HG02623 (cell line): ENCODE results near the gene KCNAB1.

ENCODE experiments used
- ATAC-seq: cut with Tn5 transposase; IDR thresholded peaks from one replicate; pipeline ENCODE4 v1.9.1; 2021; ENCODE audit warnings: moderate library complexity; ENCODE audit not compliant: unreplicated experiment

KCNAB1 gene

GRCh38 chr3:156305672-156306071 lies 185.3 kb downstream of the KCNAB1 start:
- ATAC-seq = no peak

GRCh38 chr3:156307704-156308103 lies 187.3 kb downstream of the KCNAB1 start:
- no peak for ATAC-seq

DNA sequence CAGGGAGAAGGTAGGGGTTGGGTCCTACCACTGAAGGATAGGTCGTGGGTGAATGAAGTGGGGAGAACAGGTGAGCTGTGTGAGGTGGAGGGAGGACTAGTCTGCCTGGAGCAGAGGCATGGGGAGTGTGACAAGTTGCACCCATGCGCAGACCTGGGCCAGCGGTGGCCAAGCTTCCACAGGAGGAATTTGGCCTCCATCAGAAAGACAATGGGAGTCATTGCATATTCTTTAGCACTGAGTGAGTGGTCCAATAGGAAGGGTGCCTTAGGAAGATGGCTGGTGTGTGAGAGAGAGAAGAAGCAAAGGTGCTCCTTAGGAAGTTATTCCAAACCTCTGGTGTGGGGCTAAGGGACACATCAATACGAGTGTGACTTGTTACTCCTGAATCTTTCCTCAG lies 191.1 kb downstream of the KCNAB1 start:
- ATAC-seq = no peak

DNA sequence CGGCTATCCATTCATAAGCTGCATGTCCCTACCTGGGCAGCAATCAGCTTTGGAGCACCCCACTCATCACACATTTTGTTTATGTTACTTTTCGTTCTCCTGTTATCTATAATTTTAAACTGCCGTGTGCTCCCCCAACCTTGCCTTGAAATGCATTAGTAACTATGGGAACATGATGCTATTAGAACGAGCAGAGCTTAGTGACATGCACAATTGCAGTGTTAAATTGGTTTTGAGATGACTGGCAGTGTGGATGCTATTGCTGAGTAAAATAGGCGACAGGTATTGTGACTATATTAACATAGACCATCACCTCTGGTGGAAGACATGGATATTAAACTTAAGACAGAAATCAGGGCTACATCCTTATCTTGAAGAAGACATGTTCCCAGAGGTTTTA lies 191.6 kb downstream of the KCNAB1 start:
- no peak for ATAC-seq

- no peak for ATAC-seq
These were observed 195.7 kb downstream of the KCNAB1 start for GRCh38 chr3:156316076-156316475.

GRCh38 chr3:156317462-156318074 lies 197.2 kb downstream of the KCNAB1 start:
- no peak for ATAC-seq

DNA sequence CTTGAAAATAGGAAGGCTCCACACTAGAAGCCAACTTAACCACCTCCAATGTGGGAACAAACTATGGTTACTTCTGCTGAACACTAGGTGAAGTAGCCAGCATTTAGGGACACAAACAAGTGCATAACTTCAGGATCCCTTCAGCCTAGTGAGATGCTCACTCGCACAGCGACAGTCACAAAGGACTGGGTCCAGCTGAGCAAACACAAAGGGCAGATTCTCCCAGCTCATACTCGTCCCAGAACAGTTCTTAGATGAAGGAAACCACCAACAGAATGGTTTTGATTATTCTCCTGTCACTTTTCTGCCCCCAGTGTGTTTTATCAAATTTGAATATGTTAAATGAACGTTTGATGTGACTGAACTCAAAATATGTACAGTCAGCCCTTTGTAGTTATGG lies 201.6 kb downstream of the KCNAB1 start:
- no peak for ATAC-seq

GRCh38 chr3:156323466-156323865 lies 203.1 kb downstream of the KCNAB1 start:
- no peak for ATAC-seq

- ATAC-seq = no peak
These were observed 210.0 kb downstream of the KCNAB1 start for GRCh38 chr3:156330415-156330814.

GRCh38 chr3:156332304-156332703 lies 211.9 kb downstream of the KCNAB1 start:
- ATAC-seq = no peak

DNA sequence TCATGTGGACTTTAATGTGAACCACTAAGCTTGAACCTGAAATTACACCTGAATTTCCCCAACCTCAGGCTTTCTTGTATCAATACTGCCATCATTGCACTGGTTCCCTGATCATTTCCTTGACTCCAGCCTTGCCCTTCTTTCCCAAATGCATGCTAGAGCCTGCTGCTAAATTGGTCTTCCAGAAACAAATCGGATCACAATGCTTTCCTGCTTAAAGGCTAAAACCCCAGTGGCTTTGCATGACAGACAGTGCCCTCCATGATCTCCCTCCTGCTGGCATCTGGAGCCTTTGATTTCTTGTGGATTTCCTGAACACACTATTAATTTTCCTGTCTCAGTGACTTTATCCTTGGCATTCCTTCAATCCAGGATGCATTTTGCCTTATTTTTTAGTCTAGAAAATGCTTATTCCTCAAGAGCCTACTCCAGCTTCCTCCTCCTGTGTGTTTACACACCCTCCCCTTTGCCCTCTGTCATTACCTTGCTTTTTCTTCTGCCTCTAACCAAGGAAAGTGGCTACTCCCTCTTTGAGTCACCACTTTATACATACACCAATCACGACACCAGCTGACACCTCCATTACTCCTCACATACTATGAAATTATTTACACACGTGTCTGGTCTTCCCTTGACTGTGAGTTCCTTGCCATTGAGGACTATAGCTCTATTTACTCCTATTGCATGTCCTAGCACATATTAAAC lies 214.6 kb downstream of the KCNAB1 start:
- ATAC-seq = no peak

GRCh38 chr3:156339491-156339890 lies 219.1 kb downstream of the KCNAB1 start:
- no peak for ATAC-seq

DNA sequence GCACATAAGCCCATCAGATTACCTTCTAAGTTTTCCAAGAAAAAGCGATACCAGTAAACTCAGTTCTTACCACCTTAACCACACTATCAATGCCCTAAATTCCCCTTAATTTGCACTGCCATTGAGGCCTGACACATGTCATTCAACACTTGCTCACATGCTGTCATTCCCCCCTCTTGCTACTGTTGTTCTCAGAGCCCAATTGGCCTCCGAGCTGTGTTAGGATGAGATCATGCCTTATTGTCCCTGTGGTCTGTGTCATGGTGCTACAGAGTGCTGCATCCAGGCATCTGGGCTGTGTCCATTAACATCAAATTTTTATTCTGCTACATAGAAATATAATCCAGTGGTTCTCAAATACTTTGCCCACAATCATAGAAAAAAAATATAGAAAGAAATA lies 221.0 kb downstream of the KCNAB1 start:
- no peak for ATAC-seq

DNA sequence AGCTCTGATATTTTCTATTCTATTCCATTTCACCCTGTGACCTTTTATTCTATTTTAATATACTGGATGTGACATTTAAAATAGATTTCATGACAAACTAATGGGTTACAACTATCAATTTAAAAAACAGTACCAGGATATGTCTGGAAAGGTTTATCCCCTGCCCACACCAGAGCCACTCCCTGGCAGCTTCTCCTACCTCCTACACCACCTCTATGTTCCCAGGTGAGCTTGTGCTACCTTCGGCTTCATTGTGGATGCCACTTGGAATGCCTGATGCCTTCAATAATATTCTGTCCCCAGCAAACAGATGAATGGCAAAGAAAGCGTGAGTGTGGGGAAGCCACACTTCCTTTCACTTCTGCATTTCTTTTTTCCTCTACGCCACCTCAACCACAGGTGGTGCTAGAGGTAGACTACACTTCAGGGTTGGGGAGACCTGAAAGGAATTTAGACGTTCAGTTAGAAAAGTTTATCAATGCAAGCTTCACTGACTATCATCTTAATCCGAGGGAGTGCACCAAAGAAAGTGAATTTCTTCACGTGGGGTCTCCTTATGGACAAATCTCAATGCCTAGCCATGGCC lies 221.5 kb downstream of the KCNAB1 start:
- ATAC-seq = peak; percentile 99

GRCh38 chr3:156344215-156344614 lies 223.8 kb downstream of the KCNAB1 start:
- ATAC-seq = no peak

DNA sequence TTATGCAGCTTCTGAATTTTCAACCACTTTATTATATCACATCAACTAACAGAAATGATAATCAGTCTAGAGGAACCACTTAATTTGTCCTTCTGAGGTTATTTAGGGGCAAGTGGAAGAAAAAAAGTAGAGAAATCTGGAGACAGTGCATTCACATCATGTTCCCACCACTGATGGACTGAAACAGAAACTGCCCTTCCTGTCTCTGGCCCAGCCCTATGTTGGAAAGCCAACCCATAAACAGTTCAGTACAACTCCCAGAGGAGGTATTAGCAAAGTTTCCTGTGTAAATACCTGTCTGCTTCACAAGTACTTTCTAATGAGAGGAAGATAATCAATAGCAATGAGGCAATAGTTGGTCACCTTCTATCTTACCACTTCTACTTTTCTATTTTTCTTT lies 228.7 kb downstream of the KCNAB1 start:
- no peak for ATAC-seq

DNA sequence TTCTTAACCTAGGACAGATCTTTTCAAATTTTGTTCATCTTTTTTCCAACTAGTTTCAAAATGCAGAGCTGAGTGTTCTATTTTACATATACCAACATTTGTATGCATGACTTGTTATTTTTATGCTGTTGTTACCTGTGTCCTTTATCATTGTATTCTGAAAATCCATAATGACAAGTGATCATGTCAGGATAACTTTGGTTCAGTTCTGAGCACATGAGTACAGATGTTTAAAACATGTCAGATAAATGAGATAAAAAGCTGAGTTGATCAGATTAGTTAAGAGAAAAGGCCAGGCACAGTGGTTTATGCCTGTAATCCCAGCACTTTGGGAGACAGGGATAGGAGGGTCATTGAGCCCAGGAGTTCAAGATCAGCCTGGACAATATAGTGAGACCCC lies 229.6 kb downstream of the KCNAB1 start:
- no peak for ATAC-seq

- no peak for ATAC-seq
These were observed 230.4 kb downstream of the KCNAB1 start for GRCh38 chr3:156350781-156351180.

GRCh38 chr3:156351783-156352182 lies 231.4 kb downstream of the KCNAB1 start:
- ATAC-seq = no peak

DNA sequence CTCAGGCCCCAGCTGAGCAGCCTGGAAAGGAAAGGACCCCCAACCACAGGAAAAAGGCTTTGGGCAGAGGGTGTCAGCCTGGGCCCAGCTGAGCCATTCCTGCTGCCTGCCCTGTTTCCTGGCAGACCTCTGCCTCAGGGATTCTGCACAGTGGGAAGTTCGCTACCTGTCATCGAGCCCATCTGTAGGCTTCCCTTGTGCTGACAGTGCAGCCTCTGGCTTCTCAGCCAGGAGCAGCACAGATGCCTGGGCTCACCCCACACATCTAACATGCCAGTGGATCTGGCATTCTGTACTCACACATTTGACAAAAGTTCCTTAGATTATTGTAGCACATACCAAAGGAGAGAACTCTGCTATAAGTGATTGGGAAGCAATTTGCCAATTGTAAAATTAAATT lies 232.3 kb downstream of the KCNAB1 start:
- no peak for ATAC-seq

DNA sequence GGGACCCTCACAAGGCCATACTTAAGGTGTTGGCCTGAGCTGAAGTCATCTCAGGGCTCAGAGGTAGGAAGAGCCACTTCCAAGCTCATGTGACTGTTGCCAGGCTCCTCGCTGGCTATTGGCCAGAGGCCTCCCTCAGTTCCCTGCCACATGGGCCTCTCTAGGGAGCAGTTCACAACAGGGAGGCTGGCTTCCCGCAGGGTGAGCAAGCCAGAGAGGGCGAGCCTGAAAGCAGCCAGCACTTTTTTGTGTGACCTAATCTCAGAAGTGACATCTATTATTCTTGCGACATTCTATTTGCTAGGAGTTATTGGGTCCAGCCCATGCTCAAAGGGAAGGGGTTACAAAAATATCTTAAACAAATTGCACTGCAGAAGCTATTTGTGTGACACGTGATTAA lies 233.2 kb downstream of the KCNAB1 start:
- ATAC-seq = no peak

DNA sequence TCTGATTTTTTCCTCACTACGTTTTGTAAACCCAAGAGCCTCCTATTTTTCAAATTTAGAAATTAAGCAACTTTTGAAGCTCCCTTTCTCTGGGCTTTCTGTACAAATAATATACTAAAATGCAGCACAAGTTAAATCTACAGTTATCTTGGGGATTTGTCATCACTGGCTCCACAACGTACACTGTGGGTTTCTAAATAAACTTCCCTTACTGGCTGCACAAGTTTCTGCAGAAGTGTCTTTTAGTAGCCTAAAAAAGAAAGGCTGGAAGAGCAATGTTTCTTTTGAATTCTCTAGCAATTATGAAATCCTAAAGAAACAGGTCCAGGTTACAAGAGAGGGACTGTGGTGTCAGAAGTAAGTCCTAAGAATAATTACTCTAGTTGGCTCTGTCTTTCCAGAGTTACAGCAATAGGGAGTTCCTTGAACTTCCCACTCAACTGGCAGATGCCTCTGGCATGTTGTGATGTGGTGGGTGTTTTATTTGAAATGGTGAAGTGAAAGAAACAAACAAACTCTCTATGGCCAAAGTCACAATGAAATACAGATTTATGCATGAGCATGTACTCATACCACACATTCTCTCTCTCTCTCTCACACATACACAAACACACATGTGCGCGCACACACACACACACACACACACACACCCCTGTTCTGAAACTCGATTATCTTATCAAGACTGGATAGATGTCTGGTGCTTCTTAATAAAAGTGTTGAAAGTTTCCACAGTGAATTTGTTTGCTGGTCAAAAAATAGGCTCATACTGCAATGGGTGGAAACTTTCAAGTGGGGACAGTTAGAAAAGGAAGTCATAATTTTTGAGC lies 236.4 kb downstream of the KCNAB1 start:
- ATAC-seq = no peak
